Stromal cell of bone marrow (primary cell): ENCODE results near the gene CELF4.

Experiments used
- DNase-seq: peaks from one replicate; pipeline ENCODE4 v3.0.0-alpha.2; 2012; ENCODE audit warnings: low read depth

CELF4 gene

DNA sequence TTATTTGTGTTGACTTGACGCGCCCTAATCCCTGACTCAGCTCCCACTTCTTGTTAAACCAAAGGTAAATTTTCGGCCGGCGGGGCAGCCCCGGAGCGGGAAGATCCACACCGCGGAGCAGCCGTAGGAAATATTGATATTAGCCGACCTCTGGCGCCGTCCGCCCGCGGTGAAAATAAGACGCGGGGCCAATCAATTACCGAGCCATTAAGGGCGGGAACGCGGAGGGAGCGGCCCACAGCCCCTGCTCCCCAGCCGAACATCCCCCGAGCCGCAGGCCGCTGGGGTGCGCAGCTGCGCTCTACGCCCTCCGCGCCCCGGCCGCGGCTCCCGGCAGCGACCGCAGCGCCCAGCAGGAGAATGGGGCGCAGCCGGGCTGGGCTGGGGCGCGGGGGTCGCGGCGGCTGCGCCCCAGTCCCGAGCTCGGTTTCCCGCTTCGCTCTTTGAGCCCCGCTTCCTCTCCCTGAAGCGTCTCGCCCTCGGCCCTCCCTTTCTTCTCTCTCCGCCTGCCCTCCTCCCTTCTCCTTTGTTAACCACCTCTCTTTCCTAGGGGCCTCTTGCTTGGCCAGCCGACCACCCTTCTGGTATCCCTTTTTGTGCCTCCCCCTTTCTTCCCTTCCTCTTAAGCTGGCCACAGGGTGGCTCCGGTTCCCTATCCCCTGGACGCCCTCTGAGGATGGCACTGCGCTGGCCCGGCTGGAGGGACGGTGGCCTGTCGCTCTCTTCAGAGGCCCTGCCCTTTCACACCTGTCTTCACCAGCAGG is 40.9 kb downstream of the CELF4 start:
- no peak for DNase-seq

DNA sequence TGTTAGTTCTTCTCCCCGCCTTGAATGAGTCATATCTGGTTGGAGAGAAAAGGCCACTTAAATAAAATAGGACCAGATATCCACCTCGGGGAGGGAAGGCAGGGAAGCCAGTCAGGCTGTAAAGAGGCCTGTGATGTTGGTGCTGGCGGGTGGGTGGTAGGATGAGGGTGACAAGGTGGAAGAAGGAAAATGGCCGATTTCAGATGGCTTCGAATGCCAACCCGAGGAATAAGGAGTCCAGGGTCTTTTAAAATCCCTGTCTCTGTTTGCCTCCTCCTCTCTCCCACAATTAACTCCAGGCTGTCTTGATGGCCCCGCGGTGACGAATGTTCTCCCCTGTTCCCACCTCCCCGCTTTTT is 41.5 kb downstream of the CELF4 start:
- DNase-seq, result no peak

DNA sequence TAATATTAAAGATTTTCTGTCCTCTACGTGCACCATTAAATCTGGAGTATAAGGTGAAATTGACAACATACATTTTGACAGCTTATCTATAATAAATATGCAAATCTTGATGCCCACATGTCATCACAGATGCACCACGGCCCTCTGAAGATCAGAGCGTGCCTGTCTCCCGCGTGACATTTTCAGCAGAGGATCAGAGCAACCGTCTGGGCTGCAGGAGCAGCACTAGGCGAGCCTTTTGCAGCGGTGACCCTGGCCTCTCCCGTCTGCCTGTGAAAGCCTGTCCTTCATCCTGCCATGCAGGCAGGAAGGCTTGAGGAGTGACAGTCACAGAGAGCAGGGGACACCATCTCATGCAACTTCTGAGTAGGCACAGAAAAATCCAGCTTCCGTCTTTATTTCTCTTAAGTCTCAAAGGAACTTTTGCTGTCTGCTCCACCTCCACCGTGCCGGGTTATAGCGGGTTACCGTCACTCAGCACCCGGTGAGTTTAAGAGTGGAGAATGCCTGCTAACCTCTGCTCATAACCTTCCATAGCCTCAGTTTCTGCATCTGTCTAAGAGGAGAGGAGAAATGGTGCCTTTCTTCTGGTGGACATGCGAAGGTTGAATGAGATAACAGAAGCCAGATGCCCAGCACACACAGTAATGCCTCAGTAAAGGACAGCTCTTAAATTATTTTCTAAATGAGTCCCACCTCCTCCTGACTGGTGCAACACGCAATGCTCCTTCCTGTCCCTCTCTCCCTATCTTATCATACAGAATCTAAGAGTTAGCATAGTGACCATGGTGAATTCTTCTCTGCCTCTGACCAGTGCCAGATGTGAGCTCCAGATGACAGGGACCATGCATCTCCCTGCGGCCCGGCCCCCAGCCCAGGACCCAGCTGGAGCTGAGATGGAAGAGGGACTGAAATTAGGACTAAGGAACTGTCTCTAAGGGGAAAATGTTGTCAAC is 43.8 kb downstream of the CELF4 start:
- DNase-seq, result no peak

DNA sequence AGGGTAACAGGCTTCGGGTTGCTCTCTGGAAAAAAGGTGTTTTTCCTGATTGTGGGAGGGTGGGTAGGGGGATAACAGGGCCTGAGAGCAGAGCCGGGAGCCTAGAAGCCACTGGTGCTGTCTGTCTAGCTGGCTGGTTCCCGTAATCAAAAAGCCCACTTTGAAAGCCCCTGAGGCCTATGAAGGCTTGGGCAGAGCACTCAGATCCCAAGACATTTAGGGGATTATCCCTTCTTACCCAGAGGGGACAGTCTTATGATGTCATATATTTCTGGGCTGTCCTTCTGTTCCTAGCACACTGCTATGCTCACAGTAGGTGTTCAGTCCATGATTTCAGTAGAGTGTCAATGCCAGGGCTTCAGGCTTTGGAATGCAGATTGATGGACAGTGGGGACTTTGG is 45.1 kb downstream of the CELF4 start:
- no peak for DNase-seq

DNA sequence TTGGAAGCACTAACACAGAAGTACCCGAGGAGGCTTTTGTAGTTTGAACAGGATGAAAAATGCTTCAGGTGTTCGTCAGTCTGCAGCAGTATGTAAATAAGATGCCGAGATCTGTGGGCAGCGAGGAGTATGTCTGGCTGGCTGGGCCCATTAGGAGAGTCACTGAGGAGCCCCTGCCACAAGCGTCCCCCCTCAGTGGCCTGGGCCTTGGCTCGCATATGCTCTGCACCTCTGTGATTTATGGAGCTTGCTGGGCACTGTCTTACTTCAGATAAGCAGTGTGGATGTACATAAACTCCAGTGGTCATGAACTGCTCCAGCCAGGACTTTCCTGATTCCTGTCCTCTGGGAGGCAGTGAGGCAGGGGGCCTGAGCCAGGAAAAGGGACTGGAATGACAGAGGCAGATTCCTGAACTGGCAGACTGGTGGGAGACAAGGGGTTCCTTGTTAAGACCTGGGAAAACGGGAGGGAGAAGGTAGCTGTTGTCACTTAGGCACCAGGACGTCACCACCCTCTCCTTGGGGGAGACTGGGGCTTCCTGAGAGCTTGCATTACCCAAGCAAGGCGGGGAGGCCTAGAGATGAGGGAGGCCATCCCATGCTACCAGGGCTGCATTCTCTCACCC is 46.0 kb downstream of the CELF4 start:
- no peak for DNase-seq

DNA sequence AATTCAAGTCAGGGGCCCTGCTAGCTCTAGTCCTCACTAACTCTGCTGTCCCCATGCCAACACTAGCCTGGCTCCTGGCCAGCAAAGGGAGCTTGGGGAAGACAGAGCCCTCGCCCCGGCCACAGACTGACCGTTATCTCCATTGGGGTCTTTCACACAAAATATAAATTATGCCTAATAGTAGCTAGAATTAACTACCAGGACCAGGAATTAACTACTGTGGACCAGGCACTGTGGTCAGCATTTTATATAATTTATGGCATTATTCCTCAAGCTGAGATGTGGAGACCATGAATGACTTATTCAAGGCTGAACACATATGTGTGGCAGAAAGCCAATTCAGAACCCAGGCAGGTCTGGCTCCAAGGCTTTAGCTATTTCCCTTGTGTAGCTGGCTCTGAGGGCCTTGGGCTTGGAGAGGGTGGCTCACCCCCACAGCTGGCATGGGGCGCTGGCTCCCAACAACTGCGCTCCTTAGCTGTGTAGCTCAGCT is 49.2 kb downstream of the CELF4 start:
- no peak for DNase-seq

DNA sequence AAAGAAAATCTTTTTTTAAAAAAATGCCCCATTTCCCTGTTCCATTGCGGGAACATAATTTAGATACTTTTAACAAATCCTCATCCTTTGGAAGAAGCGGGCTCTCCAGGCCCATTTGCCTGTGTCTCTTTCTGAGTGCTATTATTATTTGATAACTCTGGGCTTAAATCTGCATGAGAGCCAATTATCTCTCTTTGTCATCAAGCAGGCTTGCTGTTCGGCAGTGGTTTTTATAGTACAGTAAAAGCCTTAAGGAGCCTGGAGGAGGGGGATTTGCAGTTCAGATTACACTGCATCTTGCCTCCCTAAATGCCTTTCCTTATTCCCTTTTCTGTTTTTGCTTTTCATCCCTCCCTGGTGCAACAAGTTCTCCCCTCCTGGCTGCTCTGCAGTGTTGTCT is 50.6 kb downstream of the CELF4 start:
- DNase-seq, result no peak

DNA sequence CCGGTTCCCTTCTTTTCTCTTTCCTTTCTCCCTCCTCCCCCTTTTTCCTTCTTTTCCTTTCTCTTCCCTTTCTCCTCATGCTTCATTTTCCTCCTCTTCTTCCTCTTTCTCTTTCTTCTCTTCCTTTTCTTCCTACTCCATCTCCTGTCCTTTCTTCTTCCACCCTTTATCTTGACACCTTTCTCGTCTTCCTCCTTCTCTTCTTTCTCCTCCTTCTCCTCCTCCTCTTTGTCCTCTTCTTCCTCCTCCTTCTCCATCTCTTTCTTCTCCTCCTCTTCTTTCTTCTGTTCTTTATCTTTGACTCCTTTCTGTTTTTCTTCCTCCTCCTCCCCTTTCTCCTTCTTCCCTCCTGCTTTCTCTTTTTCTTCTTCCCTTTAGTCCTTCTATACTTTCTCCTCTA is 53.2 kb downstream of the CELF4 start:
- DNase-seq, result no peak

DNA sequence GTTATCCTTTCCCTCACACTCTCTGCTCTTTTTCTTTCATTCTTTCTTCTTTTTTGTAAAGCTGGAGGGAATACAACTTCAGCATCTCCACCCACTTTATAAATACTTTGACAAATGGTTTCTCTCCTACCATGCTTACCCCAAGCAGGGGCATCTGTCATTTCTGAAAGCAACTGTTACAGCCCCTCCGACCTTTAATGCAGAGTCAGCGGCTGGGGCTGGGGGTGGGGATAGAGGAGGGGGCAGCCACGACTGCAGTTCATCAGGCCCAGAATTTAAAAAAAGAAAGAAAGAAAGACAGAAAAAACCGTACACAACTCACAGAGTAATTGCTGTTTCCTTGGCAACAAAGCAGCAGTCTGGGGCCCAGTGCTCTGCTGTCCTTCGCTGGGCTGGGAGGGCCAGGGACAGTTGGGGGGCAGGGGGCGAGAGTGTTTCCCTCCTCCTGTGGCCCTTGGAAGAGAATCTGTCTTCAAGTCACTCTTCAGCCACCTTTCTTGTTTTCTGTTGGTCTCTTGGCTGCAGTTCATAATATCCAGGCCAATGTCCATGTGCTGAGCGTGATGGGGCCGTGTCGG is 53.8 kb downstream of the CELF4 start:
- DNase-seq, result no peak

DNA sequence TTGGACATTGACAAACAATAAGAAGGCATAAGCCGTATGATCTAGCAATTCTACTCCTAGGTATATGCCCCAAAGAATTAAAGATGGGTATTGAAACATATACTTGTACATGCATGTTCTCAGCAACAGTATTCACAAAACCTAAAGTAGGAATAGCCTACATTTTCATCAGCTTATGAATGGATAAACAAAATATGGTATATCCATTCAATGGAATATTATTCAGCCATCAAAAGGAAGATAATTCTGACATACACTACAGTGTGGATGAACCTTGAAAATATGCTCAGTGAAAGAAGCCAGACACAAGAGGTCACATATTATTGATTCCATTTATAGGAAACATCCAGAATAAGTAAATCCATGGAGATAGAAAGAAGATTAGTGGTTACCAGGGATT is 56.0 kb downstream of the CELF4 start:
- DNase-seq, result no peak

DNA sequence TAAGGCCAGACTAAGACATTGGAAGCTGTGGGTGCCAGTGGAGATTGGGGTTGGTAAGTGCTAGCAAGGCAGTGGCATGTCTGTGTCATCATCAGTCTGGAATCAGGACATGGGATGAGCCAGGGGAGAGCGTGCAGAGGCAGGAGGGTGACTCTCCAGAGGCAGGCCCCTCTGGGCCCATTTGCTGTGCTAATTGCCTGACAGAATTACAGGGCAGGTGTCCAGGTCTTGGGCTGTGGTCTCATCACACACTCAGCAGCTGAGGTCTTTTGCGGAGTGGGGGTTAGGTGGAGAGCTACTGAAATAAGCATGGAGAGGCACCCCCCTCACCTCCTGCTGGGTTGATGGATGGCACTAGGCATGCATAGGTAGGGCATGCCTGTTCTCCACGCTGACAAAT is 57.4 kb downstream of the CELF4 start:
- DNase-seq, result no peak

DNA sequence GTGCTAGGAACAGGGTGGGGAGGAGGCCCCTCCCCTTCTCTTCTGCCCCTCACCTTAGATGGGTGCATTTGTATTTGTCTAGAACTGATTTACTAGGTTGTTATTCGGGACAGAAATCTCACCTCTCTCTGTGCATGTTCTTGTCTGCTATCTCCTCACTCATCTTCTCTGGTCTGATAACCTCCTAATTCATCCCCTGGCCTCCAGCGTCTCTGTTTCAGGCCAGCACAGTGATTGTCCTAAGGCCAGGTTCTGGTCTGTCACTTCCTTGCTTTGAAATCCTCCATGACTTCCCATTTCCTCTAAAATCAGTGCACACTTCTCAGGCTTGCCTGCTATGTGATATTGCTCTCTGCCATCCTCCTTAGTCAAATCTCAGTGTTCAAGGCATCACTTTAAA is 58.4 kb downstream of the CELF4 start:
- no peak for DNase-seq

DNA sequence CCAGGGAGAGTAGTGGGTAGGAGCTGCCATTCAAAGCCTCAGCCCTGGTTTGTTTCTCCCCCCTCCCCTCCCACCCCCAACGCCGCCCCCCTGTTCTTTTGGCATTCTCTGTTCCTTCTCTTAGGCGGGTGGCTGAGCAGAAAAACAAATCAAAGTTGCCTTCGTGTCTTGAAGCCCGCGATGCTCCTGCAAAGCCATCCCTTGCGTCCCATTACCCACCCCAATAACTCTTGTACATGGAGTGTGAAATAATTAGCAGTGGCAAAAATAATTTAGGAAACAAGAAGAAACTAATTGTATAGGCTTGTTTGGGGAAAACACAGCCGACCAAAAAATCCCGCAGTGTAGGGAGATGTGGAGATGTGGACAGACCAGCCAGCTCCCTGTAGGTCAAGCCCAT is 59.6 kb downstream of the CELF4 start:
- DNase-seq, result no peak

DNA sequence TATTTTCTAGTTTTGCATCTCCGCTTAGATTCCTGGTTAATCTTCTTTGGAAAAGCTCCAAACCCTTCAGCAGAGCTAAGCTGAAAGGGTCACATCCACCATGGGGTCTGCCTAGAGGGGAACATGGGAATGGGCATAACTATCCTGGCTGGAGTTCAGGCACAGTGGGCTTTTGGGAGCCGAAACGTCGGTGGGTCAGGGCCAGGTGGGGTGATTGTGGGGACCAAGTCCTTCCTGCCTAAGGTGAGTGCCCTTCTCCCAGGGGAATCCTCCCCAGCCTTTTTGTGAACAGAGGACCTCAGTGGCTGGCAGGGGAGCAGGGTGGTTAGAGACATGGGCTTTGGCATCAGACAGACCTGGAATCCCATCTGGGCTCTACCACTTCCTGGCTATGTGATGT is 60.3 kb downstream of the CELF4 start:
- DNase-seq, result no peak

DNA sequence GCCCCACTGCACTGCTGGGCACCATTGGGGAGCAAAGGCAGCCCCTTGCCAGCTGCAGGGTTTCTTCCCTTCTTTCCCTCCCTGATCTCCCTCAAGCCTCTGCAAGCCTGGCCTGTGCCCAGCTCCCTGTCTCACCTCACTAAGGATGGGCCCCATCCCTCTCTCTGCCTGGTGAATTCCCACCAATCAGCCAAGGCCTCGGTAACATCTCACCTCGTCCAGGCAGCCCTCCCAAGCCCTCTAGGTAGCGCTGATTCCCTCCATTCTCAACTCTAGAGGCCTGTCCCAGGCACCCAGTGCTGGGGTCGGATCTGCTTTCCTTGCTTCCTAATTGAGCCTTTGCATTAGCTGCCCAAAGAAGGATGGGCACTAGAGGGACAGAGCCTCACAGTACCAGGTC is 63.0 kb downstream of the CELF4 start:
- no peak for DNase-seq

DNA sequence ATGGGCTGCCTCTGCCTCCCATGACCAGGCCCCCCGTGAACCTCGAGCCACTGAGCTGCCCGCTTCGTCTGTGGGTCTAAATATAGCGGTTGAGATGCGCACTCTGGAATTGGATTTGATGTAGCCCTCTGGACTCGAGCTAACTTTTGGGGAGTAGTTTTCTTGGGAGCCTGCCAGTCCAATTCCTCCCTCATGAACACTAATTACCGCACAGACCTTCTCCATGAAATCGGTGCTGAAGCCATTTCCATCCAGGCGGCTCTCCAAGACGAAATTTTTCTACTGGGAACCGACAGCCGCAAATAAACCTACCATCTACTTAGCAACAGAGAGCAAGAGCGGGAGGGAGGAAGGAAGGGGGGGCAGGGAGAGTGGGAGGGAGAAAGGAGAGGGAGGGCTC is 63.6 kb downstream of the CELF4 start:
- DNase-seq, result no peak

DNA sequence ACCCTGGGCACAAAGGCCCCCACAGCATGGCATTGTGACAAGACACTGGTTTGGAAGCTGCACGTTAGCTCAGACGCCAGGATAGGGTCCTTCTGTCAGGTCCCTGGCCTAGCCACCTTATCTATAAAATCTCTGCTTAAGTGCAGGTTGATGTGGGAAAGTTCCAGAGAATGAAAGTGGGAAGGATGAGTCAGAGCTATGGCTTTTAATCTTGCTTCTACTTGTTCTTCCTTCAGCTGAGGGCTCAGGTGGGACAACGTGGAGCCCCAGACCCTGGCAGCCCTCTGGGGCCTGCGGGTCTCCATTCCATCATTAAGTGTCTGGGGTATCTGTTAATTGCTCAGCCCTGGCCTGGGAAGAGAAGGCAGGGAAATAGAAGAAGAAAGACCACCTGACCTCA is 64.5 kb downstream of the CELF4 start:
- no peak for DNase-seq

DNA sequence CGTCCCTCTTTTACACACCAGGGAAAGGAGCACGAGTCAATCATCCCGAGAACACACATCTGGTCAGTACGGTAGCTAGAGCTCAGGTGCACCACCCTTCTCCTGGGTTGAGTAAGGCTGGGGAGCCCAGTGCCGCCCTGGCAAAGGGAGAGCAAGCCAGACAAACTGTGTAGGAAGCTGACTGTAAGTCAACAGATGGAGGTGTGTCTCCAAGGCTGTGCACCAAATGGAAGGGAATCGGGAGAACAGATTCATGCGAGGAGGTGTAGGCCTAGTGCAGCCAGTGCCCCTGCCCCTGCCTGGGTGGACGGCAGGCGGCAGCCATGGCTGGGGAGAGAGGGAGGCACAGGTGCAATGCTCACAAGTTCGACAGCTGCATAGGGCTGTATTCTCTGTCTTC is 65.7 kb downstream of the CELF4 start:
- DNase-seq, result no peak

DNA sequence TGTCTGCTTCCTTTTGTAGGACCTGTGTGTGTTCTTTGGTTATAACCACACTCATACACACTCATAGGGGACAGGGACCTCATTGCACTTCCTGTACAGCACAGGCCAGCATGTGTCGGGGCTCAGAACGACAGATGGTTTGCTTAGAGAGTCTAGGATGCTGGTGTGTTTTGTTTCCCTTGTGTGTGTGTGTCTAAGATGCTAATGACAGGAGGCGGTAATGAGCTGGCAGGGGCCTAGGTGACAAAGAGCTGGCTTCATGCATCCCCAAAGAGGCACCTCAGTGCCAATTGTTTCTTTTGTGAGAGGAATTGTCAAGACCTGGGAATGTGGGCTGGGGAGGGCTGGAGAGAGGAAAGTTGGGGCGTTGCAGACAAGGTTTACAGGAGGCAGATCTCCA is 66.6 kb downstream of the CELF4 start:
- no peak for DNase-seq

DNA sequence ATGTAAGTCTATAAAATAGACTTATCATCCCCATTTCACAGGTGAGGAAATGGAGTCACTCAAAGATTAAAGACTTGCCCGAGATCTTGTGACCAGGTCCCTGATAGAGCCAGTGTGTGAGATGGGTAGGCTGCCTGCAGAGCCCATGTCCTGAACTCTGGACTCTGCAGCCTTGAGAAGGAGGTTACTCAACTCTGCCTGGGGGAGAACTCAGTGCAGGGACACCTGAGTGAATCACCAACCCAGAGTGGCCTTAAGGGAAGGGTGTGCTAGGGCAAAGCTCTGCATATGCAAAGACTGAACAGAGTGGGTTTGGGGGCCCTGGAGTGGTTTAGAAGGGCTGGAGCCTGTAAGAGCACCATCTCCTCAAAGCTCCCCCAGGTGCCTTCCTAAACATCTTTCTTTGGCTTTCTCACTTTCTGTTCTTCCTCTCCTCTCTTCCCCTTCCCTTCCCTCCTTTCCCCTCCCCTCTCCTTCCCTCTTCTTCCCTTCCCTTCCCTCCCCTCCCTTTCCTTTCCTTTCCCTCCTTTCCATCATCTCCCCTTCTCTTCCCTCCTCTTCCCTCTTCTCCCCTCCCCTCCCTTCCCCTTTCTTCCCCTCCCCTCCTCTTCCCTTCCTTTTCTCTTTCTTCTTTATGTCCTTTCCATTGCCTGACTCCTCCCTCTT is 67.6 kb downstream of the CELF4 start:
- no peak for DNase-seq

DNA sequence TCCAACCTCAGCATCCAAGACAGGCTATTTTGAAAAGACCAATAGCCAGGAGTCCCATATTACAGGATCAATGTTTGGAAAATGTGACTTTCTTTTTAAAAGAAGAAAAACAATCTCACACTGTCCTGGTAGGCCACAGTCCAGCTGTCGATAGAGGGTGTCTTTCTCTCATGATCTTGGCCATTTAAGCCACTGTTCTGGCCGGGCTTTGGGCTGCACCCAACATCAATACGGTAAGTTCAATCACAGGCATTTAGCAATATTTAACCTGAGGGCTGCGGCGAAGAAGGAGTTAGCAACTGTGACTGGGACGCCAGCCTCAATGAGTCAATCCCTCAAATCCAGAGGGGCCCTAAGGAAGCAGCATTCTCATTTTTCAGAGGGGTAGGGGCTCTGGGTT is 69.0 kb downstream of the CELF4 start:
- no peak for DNase-seq

DNA sequence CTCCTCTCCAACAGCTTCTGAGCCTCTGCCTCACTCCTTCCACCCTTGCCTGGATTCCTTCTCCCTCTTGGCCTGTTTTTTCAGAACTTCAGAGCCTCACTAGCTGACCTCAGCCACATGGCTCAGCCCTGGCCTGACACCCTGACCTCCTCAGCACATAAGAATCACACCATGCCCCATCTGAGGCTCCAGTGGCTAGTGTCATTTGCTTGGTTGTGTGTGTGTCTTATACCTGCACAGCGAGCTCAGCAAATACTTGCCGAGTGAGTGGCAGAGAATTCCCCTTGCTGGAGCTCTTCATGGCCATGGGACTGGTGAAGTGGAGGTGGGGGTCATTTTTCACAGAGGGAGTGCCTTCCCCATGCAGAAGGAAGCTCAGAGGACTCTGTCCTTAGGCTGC is 70.2 kb downstream of the CELF4 start:
- no peak for DNase-seq
